ENCODE results near the gene PADI1.

GRCh38 chr1:17208546-17208945, 3.6 kb downstream of the PADI1 start:
- TF ChIP-seq HOXC10 (CRISPR knock-in tag; IDR thresholded peaks at IDR 0.05) (no peak), KLF1 (tag by site-specific recombination; IDR thresholded peaks at IDR 0.05) (no peak), ZBTB26 (tag by site-specific recombination; optimal IDR thresholded peaks at IDR 0.05) (no peak), GLI4 (tag by site-specific recombination; IDR thresholded peaks at IDR 0.05) (no peak), ZNF530 (tag by site-specific recombination; IDR thresholded peaks at IDR 0.05; ENCODE audit: low read depth) (no peak)
- TF ChIP-seq, protein P1, sequence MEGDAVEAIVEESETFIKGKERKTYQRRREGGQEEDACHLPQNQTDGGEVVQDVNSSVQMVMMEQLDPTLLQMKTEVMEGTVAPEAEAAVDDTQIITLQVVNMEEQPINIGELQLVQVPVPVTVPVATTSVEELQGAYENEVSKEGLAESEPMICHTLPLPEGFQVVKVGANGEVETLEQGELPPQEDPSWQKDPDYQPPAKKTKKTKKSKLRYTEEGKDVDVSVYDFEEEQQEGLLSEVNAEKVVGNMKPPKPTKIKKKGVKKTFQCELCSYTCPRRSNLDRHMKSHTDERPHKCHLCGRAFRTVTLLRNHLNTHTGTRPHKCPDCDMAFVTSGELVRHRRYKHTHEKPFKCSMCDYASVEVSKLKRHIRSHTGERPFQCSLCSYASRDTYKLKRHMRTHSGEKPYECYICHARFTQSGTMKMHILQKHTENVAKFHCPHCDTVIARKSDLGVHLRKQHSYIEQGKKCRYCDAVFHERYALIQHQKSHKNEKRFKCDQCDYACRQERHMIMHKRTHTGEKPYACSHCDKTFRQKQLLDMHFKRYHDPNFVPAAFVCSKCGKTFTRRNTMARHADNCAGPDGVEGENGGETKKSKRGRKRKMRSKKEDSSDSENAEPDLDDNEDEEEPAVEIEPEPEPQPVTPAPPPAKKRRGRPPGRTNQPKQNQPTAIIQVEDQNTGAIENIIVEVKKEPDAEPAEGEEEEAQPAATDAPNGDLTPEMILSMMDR (tag by site-specific recombination; IDR thresholded peaks at IDR 0.05) = no peak

Data from HEK293 (cell line).